Breast epithelium (tissue), 3 donors: Measurements from ENCODE around the gene RFX3.

Source experiments
- CTCF ChIP-seq, 3 donors: fragments of 450-650 bp; IDR thresholded peaks; one replicate each; pipeline ENCODE4 v1.5.1; 2016 to 2017; ENCODE audit warnings: antibody characterized with exemption in 3 of 3, mild to moderate bottlenecking in 3 of 3, moderate library complexity in 3 of 3
- POLR2A ChIP-seq: fragments of 450-650 bp; IDR thresholded peaks from one replicate; pipeline ENCODE4 v1.6.1; 2016; ENCODE audit warnings: antibody characterized with exemption, mild to moderate bottlenecking, moderate library complexity
- POLR2AphosphoS5 ChIP-seq, 3 donors: sonication (generic); formaldehyde crosslinking; IDR thresholded peaks; one replicate each; pipeline ENCODE4 v1.6.1; 2017; ENCODE audit warnings: antibody characterized with exemption in 3 of 3

GRCh38 chr9:3321186-3321585 lies 204.6 kb downstream of the RFX3 start:
- TF ChIP-seq POLR2A (no peak), CTCF (IDR thresholded peaks at IDR 0.05) (no peak), POLR2AphosphoS5 (IDR thresholded peaks at IDR 0.05) (no peak)
